Measurements from ENCODE around the gene HNRNPA3.
A peak's percentile ranks its signal among the peaks of the same experiment; 100 is the strongest.
"Not testable (repeated sequence)": the region's sequence is repeated elsewhere in the genome, so short reads cannot be mapped to it uniquely, and the experiment has no call there.

The HNRNPA3 gene

DNA sequence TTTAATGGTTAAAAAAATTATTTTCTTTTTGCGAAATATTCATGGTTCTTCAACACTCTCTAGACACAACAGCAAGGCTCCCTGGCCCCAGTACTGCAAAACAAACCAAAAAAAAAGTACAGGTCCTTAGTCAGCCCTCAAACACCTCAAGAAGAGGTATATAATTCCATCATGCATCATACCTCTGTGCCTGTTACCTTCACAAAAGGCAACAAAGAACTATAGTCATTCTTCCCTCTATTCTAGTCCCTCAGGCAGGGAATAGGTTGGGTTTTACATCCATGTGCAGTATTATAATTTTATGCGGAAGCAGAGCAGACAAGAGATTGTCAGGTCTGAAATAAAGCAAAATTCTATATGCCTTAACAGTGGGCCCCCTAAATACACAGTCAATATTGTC, 43.4 kb downstream of the HNRNPA3 start:
- no peak for DNase-seq

DNA sequence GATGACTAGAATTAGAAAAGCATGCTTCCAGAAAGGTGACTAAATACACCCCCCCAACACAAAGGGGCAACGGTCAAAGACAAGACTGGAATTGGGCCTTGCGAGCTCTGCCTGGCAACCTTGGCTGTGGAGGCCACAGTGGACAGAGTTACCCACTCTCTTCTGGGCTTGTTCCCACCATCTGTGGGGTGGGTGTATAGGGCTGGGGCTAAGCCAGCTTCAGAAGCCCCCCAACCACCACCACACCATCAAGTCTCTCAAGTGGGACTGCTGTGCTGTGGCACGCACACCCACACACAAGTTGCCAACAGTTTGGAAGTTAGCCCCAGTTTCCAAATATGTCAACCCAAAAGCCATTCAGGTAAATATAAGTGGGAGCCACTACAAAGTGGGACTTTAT, 44.1 kb downstream of the HNRNPA3 start:
- no peak for DNase-seq

DNA sequence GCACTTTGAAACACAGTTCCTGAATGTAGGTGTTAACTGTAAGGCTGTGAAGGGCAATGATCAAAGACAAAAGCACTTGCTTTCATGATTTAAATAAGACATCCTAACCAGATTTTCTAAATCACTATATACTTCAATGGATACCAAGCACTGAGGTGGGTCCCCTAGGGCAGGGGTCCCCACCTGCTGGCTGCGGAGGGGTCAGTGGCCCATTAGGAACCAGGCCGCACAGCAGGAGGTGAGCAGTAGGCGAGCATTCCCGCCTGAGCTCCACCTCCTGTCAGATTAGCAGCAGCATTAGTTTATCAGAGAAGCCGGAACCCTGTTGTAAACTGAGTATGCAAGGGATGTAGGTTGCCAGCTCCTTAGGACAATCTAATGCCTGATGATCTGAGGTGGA, 44.9 kb downstream of the HNRNPA3 start:
- DNase-seq = no peak

DNA sequence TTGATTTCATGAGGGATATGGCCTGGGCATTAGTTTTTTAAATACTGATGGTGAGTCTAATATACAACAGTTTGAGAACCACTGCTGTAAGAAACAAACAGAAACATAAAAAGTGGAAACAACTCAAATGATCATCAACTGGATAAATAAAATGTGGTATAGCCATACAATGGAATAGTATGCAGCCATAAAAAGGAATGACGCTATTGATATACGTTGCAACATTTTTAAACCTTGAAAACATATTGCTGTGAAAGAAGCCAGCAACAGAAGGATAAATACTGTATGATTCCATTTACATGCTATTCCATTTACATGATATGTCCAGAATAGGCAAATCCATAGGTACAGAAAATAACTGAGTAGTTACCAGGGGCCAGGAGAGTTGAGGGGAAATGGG, 45.5 kb downstream of the HNRNPA3 start:
- no peak for DNase-seq

DNA sequence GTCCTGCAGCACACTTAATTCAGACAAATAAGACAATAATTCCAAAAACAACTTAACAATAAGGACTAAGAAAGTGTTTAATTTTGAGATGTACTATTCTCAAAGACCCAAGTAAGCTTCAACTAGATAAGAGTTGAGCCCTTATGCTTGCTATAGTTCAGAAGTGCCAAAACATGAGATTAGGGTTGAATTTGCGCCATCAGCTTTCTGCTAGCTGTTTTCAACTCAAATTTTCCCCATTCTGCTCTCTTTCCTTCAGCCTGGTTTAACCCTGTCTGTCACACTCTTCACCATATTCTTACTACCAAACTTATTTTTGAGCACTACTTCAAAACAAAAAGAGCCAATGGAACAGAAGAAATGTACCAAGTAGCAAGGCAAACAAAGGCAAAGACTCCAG, 47.8 kb downstream of the HNRNPA3 start:
- no peak for DNase-seq

DNA sequence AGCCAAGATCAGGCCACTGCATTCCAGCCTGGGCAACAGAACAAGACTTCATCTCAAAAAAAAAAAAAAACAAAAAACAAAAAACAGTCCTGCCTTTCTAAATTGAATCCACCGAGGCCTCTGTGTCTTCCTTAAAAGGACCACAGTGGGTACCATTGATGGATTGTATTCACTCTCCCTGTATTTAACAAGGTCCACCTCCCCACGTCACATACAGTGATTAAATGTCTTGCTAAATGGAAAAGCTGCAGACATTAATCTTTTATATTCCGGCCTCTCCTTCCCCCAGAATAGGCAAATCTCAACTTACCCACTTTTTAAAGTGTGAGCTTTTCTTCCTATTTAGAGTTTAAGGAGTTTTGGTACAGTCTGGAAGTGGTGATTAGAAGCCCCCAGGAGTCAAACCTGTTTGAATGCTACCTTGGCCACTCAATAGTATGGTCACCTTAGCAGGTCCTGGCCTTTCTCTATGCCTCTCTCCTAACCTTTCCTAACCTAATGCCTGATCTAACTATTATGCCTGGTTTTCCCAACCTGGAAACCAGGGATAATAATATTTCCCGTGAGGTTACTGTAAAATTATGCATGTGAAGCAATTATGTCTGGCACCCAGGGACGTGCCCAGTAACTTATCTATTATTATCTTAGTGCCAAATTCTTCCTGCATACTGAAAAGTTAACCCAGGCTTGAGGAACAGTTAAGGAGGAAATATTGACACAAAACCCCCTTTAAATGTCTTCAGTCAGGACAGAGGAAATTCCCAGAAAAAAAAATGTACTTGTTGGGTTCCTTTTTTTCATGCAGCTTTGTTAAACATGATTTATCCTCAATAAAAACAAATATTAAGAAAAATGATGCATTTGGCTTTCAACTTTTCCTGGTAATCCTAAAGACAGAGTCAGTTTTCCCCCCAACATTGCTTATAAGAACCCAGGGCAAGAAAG, 48.8 kb downstream of the HNRNPA3 start:
- no peak for DNase-seq

DNA sequence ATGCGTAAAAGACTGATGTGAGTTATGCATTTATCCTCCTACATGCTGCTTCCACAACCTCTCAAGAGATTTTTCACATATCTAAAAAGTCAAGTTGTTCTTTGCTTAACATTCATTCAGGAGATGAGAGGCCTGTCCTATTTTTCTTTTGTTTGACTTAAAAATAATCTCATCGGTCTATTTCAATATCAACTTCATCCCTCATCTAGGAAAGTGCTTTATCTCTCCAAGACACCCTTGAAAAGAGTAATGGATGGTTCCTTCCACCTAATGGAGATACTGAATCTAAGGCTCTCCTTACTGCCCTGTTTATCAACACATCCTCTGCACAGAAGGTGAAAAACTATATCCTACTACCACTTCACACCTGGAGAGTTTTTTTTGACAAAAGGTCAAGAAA, 49.5 kb downstream of the HNRNPA3 start:
- no peak for DNase-seq

DNA sequence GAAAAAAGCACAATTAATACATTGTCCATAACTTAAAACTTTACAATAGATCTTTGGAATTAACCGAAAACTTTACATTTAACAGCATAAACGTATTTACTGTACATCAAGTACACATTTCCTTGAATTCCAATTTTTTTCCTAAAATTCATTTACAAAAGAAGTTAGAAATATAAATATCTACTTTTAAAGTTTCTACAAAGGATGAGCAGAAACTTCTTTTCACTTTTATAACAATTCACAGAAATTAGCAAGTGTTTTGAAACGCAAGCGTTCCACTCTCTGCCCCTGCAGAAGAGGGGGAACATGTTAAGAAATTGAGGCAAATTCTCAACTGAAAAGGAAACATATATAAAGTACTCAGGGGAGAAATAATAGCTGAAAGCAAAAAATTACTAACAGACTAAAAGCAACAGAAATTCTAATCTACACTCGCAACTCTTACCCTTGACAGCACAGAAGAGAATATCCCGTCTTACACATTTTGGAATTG, 50.4 kb downstream of the HNRNPA3 start:
- DNase-seq = no peak

DNA sequence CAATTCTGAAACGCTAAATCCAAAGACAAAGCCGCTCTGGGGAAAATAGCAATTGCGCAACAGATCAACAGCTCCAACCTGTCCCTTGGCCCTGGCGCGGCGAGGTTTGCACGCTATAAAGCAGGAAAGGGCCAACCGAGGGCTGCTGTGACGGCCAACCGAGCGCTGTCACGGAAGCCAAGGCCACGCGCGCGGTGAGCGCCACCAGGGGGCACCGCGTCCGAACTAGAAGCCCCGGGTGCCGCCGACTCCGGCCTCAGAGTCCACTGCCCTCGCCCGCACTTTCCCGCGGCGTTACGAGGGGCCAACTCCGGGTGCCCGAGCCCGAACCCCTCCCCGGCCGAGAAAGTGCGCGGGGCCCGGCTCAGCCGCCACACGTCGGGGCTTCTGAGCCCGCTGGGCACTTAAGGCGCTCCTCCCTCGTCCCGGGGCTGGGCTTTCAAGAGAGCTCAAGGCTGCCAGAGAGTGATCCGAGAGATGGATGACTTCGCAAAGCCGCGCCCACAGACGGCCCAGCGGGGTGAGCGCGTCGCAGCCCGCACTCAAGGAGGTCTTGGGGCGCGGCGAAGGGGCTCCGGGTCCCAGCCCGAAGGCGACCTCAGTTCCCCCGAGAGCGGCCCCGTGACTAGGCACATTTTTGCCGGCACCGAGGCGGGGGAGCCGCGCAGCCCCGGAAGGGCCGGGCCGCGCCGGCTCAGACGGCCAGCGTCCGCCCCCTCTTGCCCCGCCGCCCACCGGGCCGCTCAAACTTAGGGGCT, 51.0 kb downstream of the HNRNPA3 start:
- DNase-seq = peak; percentile 76

DNA sequence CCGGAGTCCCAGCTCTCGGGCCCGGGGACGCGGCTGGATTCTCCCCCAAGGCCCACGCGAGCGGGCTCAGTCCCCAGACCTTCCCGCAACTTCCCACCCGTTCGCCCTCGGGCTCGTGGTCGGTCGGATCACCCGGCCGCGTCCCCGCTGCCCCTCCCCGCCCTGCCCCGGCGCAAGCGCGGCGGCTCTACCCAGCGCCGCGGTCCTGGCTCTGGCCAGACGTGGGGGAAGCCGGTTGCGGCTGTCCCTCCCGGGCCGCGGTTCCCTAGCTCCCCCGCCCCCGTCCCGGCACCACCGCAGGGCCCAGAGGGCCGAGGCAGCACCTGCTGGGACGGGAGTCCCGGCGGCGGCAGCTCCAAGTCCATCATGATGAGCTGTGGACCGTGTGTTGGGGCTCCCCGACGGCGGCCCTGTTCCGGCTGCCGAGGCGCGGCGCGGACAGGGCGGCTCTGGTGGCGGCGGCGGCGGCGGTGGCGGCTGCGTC, 51.7 kb downstream of the HNRNPA3 start:
- DNase-seq = no peak

DNA sequence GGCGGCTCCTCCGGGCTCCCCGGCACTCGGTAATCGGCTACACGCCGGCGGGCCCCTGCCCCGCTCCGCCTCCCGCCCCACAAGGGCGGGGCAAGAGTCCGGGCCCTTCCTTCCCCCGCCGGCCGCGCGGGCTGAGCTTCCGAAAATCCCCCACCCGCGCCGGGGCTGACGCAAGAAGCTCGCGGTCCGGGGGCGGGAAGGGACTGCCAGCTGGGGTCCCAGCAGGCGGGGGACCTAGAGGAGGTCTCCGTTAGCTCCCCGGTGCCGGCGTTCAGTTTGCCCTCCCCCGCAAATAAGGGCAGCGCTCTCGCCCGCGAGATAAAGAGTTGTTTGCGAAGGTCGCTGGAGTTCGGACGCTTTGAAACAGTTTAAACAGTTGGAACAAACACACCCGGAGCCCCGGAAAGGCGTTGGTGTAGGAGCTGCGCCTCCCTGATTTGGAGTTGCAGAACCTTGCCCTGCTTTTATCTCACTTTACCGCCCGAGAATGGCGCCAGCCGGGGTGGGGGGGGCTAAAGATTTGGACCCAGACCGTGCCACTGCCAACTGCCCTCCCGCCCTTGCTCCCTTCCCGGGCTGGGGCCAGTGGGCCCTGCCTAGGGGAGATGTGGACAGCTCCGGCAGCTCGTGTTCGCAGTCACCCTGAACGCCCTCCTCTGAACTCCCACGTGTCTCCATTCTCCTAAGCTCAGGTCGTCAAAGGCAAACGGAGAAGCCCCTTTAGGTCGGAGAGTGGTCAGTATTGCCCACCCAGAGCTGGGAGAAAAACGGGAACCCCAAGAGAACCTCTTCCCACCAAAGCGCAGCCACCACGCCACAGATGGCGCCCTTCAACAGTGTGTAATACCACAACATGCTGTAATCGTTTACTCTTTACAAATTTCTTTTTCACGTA, 52.3 kb downstream of the HNRNPA3 start, which contains the start of gene NFE2L2:
Gene NFE2L2, minus strand, starts transcription at position 35 of the 895 bp plus-strand sequence. CDS start 151 bp downstream, outside the sequence.
- peak; percentile 51 for DNase-seq

DNA sequence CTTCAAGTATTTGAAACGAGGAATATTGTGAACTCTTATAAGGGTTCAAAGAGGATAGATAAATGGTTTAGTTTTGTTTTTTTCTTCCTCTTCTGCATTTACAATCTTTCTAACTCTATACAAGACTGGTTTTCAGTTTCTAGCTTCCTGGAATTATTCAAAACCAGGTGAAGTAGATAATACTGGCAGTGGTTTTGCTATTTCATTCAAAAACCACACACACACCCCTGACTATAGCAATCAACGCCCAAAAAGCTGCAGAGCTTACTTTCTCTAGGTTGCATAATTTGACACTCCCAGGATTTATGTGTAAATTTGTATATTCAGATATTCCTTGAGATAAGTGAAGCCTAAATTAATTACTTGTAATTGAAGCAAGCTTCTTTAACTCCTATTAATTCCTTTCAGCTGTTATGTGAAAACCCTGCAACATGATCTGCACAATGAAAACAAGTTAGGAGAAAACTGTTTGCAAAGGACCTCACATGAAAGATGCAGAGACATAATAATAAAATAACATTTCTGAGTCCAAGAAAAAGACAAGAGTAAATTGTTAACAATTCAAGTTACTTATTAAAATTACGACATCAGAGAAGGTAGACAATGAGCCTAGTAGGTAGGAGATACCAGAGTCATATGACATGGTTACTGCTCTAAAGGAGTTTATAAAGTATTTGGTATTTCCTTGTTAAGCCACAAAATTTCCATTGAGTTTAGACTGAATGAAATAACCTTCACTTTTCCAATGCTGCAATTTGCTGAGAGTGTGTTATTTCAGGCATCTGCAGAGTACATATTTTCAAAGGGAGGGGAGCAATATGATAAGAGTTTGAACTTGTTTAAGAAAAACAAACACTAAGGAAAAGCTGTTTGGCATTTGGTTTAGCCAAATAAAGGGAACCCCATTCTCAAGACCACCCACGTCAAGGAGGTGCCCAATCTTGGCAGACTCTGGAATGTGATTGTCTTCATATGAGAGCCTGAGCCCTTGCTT, 53.5 kb downstream of the HNRNPA3 start:
- DNase-seq = no peak

DNA sequence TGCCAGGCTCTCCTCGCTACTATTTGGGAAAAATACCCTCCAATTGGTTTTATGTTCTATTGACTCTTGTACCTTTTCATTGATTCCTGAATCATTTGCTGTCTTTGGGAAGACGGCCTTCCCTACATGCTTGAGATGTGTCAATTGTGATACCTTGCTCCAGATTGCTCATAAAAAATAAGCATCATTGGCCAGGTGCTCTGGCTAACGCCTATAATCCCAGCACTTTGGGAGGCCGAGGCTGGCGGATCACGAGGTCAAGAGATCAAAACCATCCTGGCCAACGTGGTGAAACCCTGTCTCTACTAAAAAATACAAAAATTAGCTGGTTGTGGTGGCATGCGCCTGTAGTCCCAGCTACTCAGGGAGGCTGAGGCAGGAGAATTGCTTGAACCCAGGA, 54.4 kb downstream of the HNRNPA3 start:
- not testable (repeated sequence) for DNase-seq

DNA sequence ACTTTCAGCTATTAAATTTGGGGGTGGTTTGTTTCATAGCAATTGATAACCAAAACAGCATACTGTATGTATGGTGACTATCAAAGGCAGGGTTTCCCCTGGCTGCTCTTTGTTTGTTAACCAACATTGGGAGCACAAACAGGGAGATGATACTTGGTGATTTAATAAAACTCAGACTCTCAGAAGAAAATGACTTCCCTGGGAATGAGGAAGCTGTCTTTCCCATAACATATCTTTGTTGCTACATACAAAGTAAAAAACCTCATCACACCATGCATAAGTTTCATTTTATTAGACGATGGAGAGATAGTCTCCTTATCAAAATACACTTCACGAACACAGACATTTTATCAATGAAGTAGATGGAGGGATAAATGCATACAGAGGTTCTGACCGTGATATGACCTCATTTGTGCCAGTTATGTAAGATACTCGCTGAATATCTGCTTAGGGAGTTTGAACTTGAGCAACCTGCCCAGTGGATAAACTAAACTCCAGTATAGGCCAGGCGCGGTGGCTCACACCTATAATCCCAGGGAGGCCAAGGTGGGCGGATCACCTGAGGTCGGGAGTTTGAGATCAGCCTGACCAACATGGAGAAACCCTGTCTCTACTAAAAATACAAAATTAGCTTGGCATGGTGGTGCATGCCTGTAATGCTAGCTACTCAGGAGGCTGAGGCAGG, 55.7 kb downstream of the HNRNPA3 start:
- DNase-seq = no peak

DNA sequence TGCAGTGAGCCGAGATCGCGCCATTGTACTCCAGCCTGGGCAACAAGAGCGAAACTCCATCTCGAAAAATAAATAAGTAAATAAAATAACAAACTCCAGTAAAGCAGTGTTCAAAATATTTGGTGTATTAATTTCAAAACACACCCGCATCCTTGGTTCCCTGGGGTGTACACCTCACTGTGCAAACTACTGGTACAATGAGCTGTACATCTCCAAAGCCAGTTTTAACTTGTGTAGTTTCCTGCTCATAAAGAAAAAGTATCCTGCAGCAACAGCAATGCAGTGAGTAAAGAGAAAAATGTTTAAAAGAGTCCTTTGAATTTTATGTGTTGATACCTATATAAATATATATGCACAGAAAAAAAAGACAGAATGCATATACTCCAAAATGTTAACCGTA, 56.3 kb downstream of the HNRNPA3 start:
- no peak for DNase-seq

DNA sequence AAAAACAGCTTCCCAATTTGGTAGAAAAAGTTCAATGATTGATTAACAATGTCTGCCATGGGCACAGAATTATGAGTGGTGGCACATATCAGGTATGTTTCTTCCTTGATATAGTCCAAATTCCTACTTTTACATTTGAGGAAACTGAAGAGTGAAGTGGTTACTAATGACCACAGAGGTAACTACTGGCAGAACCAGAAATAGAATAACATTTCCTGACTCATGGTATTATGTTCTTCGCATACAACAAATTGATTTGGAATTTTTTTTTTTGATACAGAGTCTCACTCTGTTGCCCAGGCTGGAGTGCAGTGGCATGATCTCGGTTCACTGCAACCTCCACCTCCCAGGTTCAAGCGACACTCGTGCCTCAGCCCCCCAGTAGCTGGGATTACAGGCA, 57.9 kb downstream of the HNRNPA3 start:
- DNase-seq = no peak

DNA sequence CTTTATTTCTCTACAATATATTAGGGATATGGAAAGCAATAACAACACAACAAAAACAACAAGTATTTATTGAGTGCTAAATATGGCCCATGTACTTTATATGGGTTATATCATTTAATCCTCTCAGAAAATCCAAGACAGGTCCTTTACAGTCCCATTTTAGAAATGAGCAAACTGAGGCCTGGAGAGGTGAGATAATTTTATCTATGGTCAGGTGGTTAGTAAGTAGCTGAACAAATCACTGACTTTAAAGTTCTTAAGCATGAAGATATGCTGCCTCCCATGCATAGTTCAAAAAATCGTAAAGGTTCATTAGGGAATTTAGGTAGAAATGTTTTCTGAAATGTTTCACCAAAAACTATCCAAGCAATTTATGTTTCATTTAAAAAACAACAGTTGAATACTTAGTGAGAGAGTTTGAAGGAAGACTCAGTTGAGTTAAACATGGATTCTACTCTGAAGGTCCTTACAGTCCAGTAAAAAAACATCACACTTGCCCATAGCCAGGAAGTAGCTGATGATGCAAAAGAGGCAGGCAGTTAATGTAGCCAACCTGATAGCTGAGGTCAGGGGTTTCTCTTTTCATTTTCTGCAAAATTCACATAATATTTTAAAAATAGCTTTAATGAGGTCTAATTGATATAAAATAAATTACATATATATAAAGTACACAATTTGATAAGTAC, 59.5 kb downstream of the HNRNPA3 start:
- DNase-seq = no peak

DNA sequence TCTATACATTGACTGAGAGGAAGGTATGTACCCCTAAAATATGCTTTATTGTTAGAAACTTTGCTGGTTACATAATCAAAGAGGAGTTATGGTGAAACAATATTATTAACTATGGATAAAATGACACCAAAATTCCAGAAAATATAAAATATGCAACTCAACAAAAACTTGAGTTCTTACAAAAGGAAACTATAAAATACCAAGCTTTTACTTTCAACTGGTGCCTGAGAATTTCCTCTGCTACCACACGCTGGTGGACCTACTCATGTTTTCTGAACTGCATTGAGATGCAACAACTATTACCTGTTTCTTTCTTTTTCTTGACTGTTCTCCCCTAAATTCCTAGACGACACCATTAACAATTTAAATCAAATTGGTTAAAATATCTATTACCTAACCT, 60.2 kb downstream of the HNRNPA3 start:
- no peak for DNase-seq

DNA sequence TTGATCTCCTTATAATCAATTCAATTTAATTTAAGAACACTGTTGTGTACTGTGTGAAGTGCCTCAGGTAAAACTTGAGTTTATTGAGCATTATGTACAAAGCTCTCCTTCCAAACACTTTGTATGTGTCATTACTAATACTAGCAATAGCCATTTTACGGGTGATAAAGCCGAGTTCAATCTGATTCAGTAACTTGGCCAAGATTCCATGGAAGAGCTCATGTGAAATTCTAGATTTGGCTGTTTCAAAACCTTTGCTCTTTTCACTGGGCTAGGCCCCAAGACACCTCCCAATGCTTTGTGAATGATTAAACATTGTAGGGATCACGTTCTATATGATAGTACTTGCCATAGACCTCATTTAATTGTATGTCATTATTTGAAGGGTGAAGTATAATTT, 60.8 kb downstream of the HNRNPA3 start:
- DNase-seq = no peak

All from NCI-H2029 treated with DMSO at 0.1 percent for 48 hours (cell line).